ENCODE data around the gene KIAA2012.

Gene KIAA2012

DNA sequence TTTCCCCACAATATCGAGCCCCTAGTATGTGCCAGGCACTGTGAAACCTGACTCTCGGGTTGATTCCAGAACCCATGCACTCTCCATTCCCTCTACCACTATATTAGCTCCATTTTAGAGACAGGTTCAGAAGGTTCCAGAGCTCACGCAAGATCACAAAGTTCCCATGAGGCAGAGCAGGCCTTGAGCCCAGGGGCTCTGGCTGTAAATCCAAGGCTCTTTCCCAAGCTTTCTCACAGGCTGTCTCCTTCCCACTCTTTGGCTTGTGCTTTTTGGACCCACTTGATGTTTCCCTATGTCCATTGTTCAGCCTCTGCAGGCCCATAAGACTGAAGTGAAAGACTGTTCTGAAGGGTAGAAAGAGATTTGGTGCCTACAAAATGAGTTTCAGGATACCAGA, 15.7 kb downstream of the KIAA2012 start:
- DNase-seq (ENCODE audit: low read depth): no peak

- DNase-seq (ENCODE audit: low read depth): no peak
Observed at GRCh38 chr2:202090530-202090929, 17.5 kb downstream of the KIAA2012 start.

GRCh38 chr2:202091476-202091875, 18.4 kb downstream of the KIAA2012 start:
- no peak for DNase-seq (ENCODE audit: low read depth)

- no peak for DNase-seq (ENCODE audit: low read depth)
Observed at GRCh38 chr2:202094426-202094986, 21.5 kb downstream of the KIAA2012 start.

DNA sequence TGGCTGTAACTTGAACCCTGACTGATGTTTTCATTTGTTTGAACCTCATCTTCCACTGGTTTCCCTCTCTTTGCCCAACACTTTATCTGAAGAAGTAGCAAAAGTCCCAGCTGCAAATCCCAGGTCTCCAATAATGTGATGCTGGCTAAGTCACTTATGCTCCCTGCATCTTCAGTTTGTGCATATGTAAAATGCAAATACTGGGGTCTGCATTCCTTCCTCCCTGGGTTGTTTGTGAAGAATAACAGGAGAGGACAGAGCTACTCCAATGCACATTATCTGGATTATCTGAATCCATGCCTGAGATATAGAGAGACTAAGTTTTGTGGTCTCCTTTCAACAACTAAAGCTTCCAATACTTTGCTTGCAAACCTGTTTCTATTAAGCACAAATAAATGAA, 22.2 kb downstream of the KIAA2012 start:
- DNase-seq (ENCODE audit: low read depth): no peak

DNA sequence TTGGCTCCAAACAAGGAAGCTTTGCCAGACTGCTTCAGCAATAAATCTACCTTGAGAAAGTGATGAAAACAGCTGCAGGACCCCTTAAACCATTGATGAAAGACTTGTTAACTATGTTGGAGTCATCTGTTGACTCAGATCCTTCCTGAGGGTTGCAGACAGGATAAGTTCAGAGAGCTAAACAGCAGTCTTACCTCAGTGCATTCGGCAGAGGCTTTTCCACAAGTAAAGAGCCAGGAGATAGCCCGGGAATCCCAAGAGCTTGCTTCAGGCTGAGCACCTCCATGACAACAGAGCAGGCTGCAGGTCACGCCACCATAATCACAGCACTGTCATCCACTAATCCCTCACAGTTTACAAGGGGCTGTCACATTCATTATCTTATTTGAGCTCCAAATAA, 23.7 kb downstream of the KIAA2012 start:
- no peak for DNase-seq (ENCODE audit: low read depth)

DNA sequence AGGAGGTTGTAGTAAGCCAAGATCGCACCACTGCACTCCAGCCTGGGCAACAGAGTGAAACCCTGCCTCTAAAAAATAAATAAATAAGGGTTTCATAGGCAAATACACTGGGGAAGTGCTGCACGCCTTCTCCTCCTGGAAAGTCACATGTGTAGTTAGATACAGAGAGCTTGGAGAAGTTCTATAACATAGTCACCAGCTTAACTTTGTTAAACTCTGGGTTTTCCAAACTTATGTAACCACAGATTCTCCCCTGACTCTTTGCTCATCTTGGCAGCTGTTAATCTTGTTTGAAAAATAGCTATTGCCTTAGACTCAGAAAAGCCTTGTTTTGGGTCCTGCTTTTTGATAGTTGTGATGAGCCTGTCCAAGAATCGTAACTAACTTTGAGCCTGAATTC, 25.2 kb downstream of the KIAA2012 start:
- no peak for DNase-seq (ENCODE audit: low read depth)

DNA sequence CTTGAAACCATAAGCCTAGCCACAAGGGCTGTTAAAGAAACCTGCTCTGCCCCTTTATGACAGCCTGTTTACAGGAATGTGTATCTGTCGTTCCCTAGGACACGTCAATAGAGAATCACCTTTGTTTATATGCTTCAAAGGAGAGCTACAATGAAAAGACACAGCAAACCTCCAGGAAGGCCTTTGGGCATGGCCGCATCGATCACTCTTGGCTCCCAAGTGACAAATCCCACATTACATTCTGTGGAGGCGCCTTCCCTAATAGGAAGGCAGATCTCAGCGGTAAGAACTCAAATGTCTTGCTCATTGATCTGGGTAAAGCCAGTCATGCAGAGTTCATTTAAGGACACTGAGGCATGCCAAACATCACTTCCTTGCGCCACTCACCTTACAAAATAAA, 26.5 kb downstream of the KIAA2012 start:
- DNase-seq (ENCODE audit: low read depth): no peak

GRCh38 chr2:202100176-202100575, 27.1 kb downstream of the KIAA2012 start:
- DNase-seq (ENCODE audit: low read depth): no peak

- no peak for DNase-seq (ENCODE audit: low read depth)
Observed at GRCh38 chr2:202101026-202101579, 28.0 kb downstream of the KIAA2012 start.

DNA sequence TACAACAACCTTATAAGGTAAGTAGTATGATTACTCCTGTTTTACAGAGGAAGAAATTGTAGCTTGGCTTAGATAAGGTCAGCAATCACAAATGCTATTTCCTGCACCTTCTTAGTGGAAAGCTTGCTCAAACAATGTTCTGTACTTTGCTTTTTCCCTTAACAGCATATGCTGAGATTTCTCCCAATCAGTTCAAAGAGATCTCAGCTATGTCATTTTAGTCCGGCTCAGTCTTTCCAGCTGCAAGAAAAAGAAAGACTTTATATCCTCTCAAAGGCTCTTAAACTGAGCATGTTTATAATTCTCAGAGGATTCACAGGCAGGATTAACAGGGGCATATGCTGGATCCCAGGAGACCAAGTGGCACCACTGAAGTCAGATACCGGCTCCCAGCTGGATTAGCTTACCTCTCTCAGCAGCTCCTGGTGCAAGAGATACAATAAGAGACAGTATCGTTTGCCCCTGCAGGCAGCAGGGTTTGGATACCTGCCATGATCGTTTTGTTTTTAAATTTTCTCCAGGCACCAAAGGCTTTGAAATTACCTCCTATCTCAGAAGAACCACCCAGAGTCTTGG, 29.5 kb downstream of the KIAA2012 start:
- no peak for DNase-seq (ENCODE audit: low read depth)

GRCh38 chr2:202104286-202104870, 31.3 kb downstream of the KIAA2012 start:
- DNase-seq (ENCODE audit: low read depth): no peak

DNA sequence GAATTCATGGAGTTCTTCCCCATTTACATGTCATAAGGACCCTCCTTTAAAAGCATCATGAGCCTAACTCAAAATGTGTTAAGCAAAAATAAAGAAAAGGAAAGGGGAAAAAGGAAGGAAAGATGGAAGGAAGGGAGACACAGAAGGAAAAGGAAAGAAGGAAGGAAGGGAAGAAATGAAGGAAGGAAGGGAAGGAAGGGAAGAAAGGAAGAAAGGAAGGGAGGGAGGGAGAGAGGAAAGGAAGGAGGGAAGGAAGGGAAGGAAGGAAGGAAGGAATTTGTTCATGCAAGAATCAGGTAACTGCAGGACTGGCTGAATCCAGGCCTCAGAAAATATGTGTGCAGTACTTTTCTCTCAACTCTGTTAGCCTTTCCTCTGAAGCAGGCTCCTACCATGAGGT, 32.0 kb downstream of the KIAA2012 start:
- no peak for DNase-seq (ENCODE audit: low read depth)

- no peak for DNase-seq (ENCODE audit: low read depth)
Observed at GRCh38 chr2:202108345-202108744, 35.3 kb downstream of the KIAA2012 start.

GRCh38 chr2:202109139-202109736, 36.2 kb downstream of the KIAA2012 start:
- DNase-seq (ENCODE audit: low read depth): no peak

- no peak for DNase-seq (ENCODE audit: low read depth)
Observed at GRCh38 chr2:202109737-202110184, 36.7 kb downstream of the KIAA2012 start.

GRCh38 chr2:202110491-202110890, 37.4 kb downstream of the KIAA2012 start:
- no peak for DNase-seq (ENCODE audit: low read depth)

GRCh38 chr2:202112041-202112440, 39.0 kb downstream of the KIAA2012 start:
- DNase-seq (ENCODE audit: low read depth): no peak

DNA sequence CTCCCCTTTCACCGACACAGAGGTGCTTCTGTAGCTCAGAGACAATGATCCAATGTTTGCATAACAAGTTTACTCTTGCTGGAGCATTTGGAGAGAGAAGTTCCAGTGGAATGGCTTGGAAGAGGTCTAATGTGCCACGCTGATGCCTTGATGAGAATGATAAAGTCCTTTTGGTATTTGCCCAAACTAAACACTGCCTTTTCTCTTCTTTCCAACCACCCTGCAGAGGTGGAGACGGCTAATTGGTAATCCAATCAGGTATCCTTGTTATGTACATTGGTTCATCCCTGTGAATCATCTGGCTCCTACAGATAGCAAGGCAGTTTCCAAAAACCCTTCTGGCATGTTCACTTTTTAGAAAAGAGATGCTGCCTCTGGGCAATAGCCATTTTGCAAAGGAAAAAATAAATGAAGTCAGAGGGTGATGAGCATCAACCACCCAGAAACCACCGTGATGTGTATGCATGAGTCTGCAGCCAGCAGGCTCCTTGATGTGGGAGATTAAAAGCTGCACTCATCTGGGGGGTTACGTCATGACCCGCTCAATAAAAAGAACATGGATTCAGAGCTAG, 40.6 kb downstream of the KIAA2012 start:
- no peak for DNase-seq (ENCODE audit: low read depth)

DNA sequence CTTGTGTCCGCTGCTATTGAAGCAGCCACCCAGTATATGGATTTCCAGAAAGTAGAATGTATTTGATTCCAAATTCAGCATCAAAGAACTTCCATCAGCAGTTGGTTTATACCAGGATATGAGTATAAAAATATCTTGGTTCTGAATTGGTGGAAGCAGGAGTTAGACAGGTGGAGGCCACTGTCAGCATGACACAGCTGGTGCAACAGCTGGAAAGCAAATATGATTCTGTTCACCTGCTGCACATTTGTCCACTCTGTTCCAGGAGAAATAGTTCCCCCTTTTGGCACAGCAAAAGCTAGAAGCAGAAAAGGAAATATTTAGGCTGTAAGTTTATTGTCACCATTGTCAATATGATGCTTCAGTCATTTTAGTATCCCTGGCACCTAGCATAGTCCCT, 41.2 kb downstream of the KIAA2012 start:
- DNase-seq (ENCODE audit: low read depth): no peak

- DNase-seq (ENCODE audit: low read depth): no peak
Observed at GRCh38 chr2:202114795-202115194, 41.7 kb downstream of the KIAA2012 start.

GRCh38 chr2:202115479-202115971, 42.5 kb downstream of the KIAA2012 start:
- no peak for DNase-seq (ENCODE audit: low read depth)

DNA sequence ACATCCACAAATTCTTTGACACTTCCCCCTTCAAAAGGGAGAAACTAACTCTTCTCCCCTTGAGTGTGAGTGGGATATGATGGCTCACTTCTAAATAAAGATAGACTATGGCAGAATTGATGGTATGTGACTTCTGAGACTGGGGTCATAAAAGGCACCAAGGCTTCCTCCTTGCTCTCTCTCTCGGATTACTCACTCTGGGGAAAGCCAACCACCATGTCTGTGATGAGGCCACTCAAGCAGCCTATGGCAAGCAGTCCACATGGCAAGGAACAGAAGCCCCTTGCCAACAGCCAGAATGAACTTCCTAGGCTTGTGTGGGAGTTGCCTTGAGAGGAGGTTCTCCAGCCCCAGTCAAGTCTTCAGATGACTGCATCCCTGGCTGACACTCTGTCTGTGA, 43.6 kb downstream of the KIAA2012 start:
- no peak for DNase-seq (ENCODE audit: low read depth)
